Endothelial cell of umbilical vein (primary cell): Measurements from ENCODE around the gene LHX4. TPM values are rescaled to one million over a fixed set of nuclear protein-coding genes. Genes with fewer than 3 reads are reported as not detected.

ENCODE experiments used
- BruUV-seq: library from RNA; stranded (reverse); fragments of 400-500 nt; replicated peaks from 2 replicates; lab custom pipeline; 2021; lab: Mats Ljungman, UMichigan
- CTCF ChIA-PET: fragments of 300-600, 350-600 bp; sonication (Branson Sonifier 250); formaldehyde crosslinking; loops from one replicate; lab custom pipeline; 2021; ENCODE audit warnings: antibody characterized with exemption, inconsistent platforms; lab: Charles Lee
- POLR2A ChIA-PET: fragments of 300-600, 350-600 bp; sonication (Branson Sonifier 250); formaldehyde crosslinking; loops from one replicate; lab custom pipeline; 2021; ENCODE audit warnings: antibody characterized with exemption, inconsistent platforms; lab: Charles Lee
- DNase-seq: peaks from one replicate; pipeline ENCODE4 v3.0.0-alpha.2; 2011; ENCODE audit warnings: low read depth, low spot score
- FAIRE-seq: peaks from 2 replicates; lab custom pipeline; 2011; peaks lifted over from hg19 to GRCh38; lab: Jason Lieb, UNC
- H2AFZ ChIP-seq: 2 replicates; pipeline ENCODE4 v1.6.0; 2012; ENCODE audit warnings: low read depth, low read length, control low read depth, inconsistent platforms
- H3K27ac ChIP-seq: 2 replicates; pipeline ENCODE4 v1.5.1; 2011; ENCODE audit warnings: low read depth, mild to moderate bottlenecking, control low read depth, low read length, moderate library complexity; ENCODE audit not compliant: insufficient read depth
- H3K27me3 ChIP-seq, 2 experiments: 2 replicates each; pipeline versions ENCODE4 v1.6.0 to v1.6.1; 2011; ENCODE audit warnings: low read length in 2 of 2, mixed read lengths in 1 of 2; ENCODE audit not compliant: control insufficient read depth in 2 of 2, insufficient read depth in 2 of 2
- H3K36me3 ChIP-seq, 2 experiments: 2 replicates in 1 of 2; 3 replicates in 1 of 2; pipeline ENCODE4 v1.5.1; 2011; ENCODE audit warnings: low read length in 2 of 2, mild to moderate bottlenecking in 1 of 2, moderate library complexity in 1 of 2; ENCODE audit not compliant: control insufficient read depth in 2 of 2, insufficient read depth in 2 of 2; ENCODE audit errors: extremely low read depth in 1 of 2
- H3K4me1 ChIP-seq: 3 replicates; pipeline ENCODE4 v1.5.1; 2011; ENCODE audit warnings: mild to moderate bottlenecking, low read length; ENCODE audit not compliant: control insufficient read depth, insufficient read depth; ENCODE audit errors: extremely low read depth
- H3K4me2 ChIP-seq: 2 replicates; pipeline ENCODE4 v1.6.1; 2011; ENCODE audit warnings: low read length, control low read depth, mixed read lengths; ENCODE audit not compliant: insufficient read depth
- H3K4me3 ChIP-seq, 3 experiments: fragments of 200-600 bp in 1 of 3; sonication (generic), shearing (Covaris generic) in 1 of 3; replicated peaks in 1 of 3; 2 replicates each; pipeline ENCODE4 v1.5.1; 2011 to 2016; ENCODE audit warnings: control low read depth in 3 of 3, low read length in 3 of 3, mild to moderate bottlenecking in 2 of 3, inconsistent platforms in 1 of 3, low read depth in 1 of 3, moderate library complexity in 1 of 3; ENCODE audit not compliant: insufficient read depth in 1 of 3
- H3K79me2 ChIP-seq: 2 replicates; pipeline ENCODE4 v1.6.0; 2012; ENCODE audit warnings: low read length, inconsistent platforms; ENCODE audit not compliant: control insufficient read depth, insufficient read depth
- H3K9ac ChIP-seq: replicated peaks from 2 replicates; pipeline ENCODE3; 2011; ENCODE audit warnings: low read length, control low read depth; ENCODE audit not compliant: insufficient read depth; ENCODE audit errors: extremely low read depth
- H3K9me1 ChIP-seq: replicated peaks from 3 replicates; pipeline ENCODE4 v1.6.0; 2011; ENCODE audit warnings: mild to moderate bottlenecking, low read length; ENCODE audit not compliant: control insufficient read depth, insufficient read depth; ENCODE audit errors: extremely low read depth
- H3K9me3 ChIP-seq: replicated peaks from 2 replicates; pipeline ENCODE4 v1.5.1; 2012; ENCODE audit warnings: low read length, inconsistent platforms; ENCODE audit not compliant: control insufficient read depth, insufficient read depth
- H4K20me1 ChIP-seq: replicated peaks from 2 replicates; pipeline ENCODE3; 2011; ENCODE audit warnings: mild to moderate bottlenecking, low read length; ENCODE audit not compliant: control insufficient read depth, insufficient read depth; ENCODE audit errors: extremely low read depth
- JUN ChIP-seq: IDR thresholded peaks from 2 replicates; pipeline ENCODE4 v1.6.1; 2011; ENCODE audit warnings: borderline replicate concordance, low read depth; ENCODE audit not compliant: insufficient read length, insufficient read depth
- MYC ChIP-seq: IDR thresholded peaks from one replicate; pipeline ENCODE4 v1.6.1; 2011; ENCODE audit warnings: mild to moderate bottlenecking, low read depth, low read length
- POLR2A ChIP-seq: IDR thresholded peaks from 2 replicates; pipeline ENCODE4 v1.6.1; 2012; ENCODE audit warnings: low read depth, mild to moderate bottlenecking, control low read depth, low read length
- dilution Hi-C: fragments of 300-500 bp; cut with MboI; formaldehyde crosslinking; loops from one replicate; pipeline ENCODE4 v1.15.0; 2019; ENCODE audit warnings: low sequenced_read_pairs; ENCODE audit not compliant: extremely low pct_ligation_motif_present
- intact Hi-C: fragments of 100-400 bp; cut with micrococcal nuclease; formaldehyde crosslinking; loops from one replicate; pipeline ENCODE4 v1.10.0; 2022
- polyA plus RNA-seq, 4 experiments: library from polyadenylated mRNA; depleted of rRNA in 3 of 4; stranded (reverse) in 3 of 4; unstranded in 1 of 4; fragments of >200 nt; gene quantifications; 2 replicates each; pipeline versions ENCODE4 v1.2.1 to v1.2.3, GENCODE V29; 2011 to 2012; ENCODE audit warnings: missing spikeins in 1 of 4
- total RNA-seq: library from RNA; stranded (reverse); gene quantifications from 2 replicates; pipeline ENCODE4 v1.2.3, GENCODE V29; 2021
- TF ChIP-seq, protein P1 (sequence below), 2 donors: IDR thresholded peaks; 1 replicate in 1 of 2; 2 replicates in 1 of 2; pipeline ENCODE4 v1.5.1; 2011; ENCODE audit warnings: low read length in 2 of 2, mild to moderate bottlenecking in 2 of 2, moderate library complexity in 2 of 2, control low read depth in 1 of 2, inconsistent platforms in 1 of 2, low read depth in 1 of 2; ENCODE audit not compliant: insufficient read depth in 1 of 2; ENCODE audit errors: extremely low read depth in 1 of 2

The LHX4 gene
- total and polyA plus RNA-seq, 2 donors (not counting 3 experiments of a cell fraction or from before 2014, with no cell fraction given): not detected

DNA sequence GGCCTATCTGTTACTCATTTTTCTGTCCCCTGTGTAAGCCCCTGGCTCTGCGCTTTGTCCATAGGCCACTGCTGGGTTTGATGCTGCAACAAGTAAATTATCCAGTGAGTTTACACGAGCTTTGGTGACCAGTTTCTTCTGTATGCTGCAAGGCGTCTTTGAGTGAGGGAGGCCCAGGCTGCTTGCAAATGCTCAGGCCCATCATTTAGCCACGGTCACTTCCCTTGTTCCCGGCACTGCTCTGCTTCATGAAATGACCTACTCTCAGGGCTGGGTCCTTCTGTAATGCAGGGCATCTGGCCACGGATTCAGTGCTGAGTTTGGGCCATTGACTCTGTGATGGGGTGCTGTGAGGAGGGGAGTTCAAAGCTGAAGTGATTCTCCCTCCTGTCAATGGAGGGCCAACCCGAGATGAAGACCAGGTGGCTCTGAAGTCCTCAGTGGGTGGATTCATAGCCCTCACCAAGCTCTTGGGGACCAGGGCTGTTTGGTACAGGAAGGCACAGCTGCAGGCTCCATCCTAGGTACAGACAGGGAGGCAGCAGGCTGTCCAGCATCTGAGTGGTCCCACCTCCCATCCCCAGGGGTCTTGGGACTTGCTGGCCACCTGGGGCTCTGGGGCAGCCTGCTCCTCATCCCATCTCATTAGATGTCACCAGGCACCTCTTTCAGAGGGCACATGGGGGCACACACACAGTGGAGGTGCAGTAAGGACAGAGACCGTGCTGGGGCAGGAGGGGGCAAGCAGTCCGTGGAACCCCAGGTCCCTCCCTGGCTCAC lies 21.7 kb downstream of the LHX4 start:
- H3K36me3 ChIP-seq: no peaks in the 10 kb centered on the region
- H3K9ac ChIP-seq: no peak overlapping the region
- POLR2A ChIA-PET: no interaction called here
- dilution Hi-C loops (no loop called here), intact Hi-C loops (loop anchor here (1.0 kb wide), 4 partner anchors 63 to 231 kb away; no protein-coding TSS in a partner anchor)
- no peaks in the 10 kb centered on the region for H4K20me1 ChIP-seq
- H3K79me2 ChIP-seq: no peaks in the 10 kb centered on the region
- H2AFZ ChIP-seq: no peak overlapping the region
- H3K4me2 ChIP-seq: no peak overlapping the region
- H3K4me3 ChIP-seq: no peak overlapping the region
- DNase-seq: no peak
- H3K9me1 ChIP-seq: no peaks in the 10 kb centered on the region
- CTCF ChIA-PET: interaction anchor here (1.2 to 6.1 kb wide), 16 partner anchors 10 to 232 kb away, joined by 3 to 121 read pairs (median 13); no protein-coding TSS in a partner anchor
- no peak overlapping the region for H3K27ac ChIP-seq
- no peak for FAIRE-seq
- H3K27me3 ChIP-seq: peaks cover 0 to 2% of the 10 kb centered on the region in 2 experiments
- TF ChIP-seq POLR2A (no peak), MYC (no peak)
- BruUV-seq: no TSS peak
- H3K9me3 ChIP-seq: no peaks in the 10 kb centered on the region
- no peaks in the 10 kb centered on the region for H3K4me1 ChIP-seq

DNA sequence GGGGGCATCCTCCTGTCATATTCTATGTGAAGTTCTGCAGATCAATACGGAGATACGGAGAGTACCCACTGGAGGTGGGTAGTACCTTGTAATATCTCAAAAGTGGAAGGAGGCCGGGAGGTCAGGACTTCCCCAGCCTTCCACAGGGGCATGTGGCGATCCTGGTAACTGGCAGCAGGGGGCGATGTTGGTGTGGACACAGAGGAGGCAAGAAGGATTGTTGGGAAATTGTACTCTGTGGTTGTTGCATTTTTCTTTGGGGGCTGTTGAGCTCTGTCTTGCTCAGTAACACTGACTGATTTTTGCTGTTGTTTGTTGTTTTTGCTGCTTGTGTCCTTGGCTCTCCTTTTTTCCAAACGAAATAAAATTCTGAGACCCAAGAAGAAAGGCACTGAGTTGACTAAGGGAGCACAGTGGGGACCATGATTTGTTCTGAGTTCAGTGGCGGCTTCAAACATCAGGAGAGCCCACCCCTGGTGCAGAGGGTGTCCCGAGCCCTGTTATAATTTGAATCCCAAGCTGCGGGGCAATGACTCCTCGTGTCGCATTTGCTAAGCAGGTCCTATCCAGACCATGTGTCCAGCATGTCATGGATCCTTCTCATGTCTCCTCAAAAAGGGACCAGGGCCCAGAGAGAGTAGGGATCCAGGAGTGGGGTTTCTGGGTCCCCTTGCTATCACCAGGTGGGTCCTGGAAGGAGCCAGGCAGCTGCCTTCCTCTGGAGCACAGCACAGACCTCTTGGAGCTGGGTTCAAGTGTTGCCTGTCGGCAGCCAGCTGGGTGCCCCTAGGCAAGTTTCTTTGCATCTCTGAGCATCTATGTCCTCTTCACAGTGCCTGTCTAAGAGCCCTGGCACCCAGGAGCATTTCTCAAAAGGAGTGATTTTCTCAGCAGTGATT lies 22.8 kb downstream of the LHX4 start:
- intact Hi-C loops: loop anchor here (1.0 kb wide), 4 partner anchors 65 to 229 kb away; no protein-coding TSS in a partner anchor
- no peaks in the 10 kb centered on the region for H3K27me3 ChIP-seq
- no peak overlapping the region for H3K27ac ChIP-seq
- H3K4me2 ChIP-seq: no peak overlapping the region
- no peaks in the 10 kb centered on the region for H3K79me2 ChIP-seq
- peak; percentile 89 for FAIRE-seq
- POLR2A ChIA-PET: no interaction called here
- H3K4me3 ChIP-seq: no peak overlapping the region
- no peaks in the 10 kb centered on the region for H3K9me1 ChIP-seq
- no TSS peak for BruUV-seq
- H3K4me1 ChIP-seq: no peaks in the 10 kb centered on the region
- no peaks in the 10 kb centered on the region for H3K9me3 ChIP-seq
- no peaks in the 10 kb centered on the region for H3K36me3 ChIP-seq
- CTCF ChIA-PET: interaction anchor here (0.6 to 6.1 kb wide), 40 partner anchors 9 to 611 kb away, joined by 3 to 121 read pairs (median 4); partner anchors contain the start of gene ACBD6
- TF ChIP-seq, protein P1, sequence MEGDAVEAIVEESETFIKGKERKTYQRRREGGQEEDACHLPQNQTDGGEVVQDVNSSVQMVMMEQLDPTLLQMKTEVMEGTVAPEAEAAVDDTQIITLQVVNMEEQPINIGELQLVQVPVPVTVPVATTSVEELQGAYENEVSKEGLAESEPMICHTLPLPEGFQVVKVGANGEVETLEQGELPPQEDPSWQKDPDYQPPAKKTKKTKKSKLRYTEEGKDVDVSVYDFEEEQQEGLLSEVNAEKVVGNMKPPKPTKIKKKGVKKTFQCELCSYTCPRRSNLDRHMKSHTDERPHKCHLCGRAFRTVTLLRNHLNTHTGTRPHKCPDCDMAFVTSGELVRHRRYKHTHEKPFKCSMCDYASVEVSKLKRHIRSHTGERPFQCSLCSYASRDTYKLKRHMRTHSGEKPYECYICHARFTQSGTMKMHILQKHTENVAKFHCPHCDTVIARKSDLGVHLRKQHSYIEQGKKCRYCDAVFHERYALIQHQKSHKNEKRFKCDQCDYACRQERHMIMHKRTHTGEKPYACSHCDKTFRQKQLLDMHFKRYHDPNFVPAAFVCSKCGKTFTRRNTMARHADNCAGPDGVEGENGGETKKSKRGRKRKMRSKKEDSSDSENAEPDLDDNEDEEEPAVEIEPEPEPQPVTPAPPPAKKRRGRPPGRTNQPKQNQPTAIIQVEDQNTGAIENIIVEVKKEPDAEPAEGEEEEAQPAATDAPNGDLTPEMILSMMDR (IDR thresholded peaks at IDR 0.05; ENCODE audit: extremely low read depth in 1 of 2, insufficient read depth in 1 of 2, low read depth in 1 of 2, low read length in 2 of 2): peak; percentile 86 to 89
- TF ChIP-seq JUN: no peak
- H3K9ac ChIP-seq: no peak overlapping the region
- no peaks in the 10 kb centered on the region for H4K20me1 ChIP-seq
- dilution Hi-C loops: no loop called here
- H2AFZ ChIP-seq: no peak overlapping the region
- DNase-seq: peak; percentile 57
